GM19455 (cell line): Measurements from ENCODE around the gene RIT1.
A peak's percentile ranks its signal among the peaks of the same experiment; 100 is the strongest.

ENCODE experiments used
- ATAC-seq: cut with Tn5 transposase; IDR thresholded peaks from one replicate; pipeline ENCODE4 v1.9.1; 2021; ENCODE audit not compliant: unreplicated experiment

Gene RIT1

DNA sequence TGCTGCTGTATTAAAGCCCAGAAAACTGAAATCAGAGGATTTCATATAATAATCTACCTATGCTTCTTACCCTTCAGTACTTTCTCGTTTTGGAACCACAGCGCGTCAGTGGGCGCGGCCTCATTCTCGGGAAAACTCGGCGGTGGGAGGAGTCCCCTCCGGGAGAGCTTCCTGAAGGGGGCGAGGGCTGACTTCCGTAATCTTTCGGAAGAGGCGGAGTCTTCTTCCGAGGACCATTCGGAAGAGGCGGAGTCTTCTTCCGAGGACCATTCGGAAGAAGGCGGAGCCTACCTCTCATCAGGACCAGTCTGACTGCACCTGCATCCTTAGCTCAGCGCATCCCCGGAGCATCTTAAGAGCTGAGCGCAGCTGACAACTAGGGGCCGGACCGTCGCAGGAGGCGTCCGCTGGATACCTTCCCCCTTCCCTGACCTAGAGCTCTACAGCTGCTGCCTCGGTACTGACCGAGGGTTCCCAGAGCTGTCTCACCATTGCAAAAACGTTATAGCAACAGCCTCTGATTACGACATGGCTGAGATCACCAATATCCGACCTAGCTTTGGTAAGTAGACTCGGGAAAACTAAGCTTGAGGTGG lies 51.8 kb downstream of the RIT1 start, which contains the start of gene SYT11:
Gene SYT11 (plus strand): TSS at position 334 of the 596 bp plus-strand sequence. CDS start 195 bp downstream, at position 529.
- peak; percentile 49 for ATAC-seq

DNA sequence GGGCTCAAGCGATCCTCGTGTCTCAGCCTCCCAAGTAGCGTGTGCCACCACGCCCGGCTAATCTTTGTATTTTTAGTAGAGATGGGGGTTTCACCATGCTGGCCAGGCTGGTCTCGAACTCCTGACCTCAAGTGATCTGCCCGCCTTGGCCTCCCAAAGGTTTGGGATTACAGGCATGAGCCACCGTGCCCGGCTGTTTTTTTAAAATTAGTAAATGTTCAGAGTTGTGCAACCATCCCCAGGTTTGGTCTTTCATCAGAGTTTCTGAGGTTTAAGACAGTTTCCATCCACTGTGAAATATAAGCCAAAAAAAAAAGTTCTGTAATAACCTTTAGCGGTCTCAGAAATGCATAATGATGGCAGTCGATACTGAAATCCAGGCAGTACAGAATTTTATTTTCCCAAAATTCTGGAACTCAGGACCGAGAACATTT lies 52.3 kb downstream of the RIT1 start:
- ATAC-seq, result peak; percentile 10

DNA sequence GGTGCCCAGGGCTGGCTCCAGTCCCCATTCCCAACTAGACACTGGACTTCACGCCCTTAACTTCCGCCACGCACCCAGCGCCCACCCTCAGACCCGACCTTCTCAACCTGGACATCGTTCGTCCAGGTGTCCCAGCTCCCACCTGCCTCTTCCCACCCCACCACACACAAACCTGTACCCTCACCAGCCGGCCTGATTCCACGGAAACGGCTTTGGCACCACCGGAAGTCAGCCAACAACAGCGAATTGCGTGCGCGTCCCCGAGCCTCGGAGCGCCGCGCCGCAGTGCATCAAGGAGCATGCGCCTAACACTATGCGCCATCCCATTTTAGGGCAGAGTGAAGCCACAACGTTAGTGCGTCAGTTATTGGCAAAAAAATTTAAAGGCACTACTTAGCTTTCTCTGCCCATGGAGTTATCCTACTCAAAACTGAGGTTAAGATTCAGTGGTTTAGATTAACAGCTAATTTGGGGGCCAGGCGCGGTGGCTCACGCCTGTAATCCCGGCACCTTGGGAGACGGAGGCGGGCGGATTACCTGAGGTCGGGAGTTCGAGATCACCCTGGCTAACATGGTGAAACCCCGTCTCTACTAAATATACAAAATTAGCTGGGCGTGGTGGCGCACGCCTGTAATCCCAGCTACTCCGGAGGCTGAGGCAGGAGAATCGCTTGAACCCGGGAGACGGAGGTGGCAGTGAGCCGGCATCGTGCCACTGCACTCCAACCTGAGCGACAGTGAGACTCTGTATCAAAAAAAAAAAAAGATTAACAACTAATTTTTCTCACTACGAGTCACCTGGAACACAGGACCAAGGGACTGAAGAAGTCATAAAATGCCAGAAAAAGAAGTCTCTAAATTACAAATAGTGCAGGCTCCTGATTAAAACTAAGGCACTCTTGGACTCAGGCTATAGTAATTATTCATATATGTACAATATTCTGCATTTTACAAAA lies 53.9 kb downstream of the RIT1 start, which contains the start of gene GON4L:
Gene GON4L (minus strand): TSS at position 240 of the 956 bp plus-strand sequence. CDS start 3,434 bp downstream, outside the sequence.
- ATAC-seq, result peak; percentile 49

- ATAC-seq, result no peak
These were observed 54.7 kb downstream of the RIT1 start for GRCh38 chr1:155856257-155856974.

GRCh38 chr1:155850345-155850744 lies 60.8 kb downstream of the RIT1 start:
- no peak for ATAC-seq

DNA sequence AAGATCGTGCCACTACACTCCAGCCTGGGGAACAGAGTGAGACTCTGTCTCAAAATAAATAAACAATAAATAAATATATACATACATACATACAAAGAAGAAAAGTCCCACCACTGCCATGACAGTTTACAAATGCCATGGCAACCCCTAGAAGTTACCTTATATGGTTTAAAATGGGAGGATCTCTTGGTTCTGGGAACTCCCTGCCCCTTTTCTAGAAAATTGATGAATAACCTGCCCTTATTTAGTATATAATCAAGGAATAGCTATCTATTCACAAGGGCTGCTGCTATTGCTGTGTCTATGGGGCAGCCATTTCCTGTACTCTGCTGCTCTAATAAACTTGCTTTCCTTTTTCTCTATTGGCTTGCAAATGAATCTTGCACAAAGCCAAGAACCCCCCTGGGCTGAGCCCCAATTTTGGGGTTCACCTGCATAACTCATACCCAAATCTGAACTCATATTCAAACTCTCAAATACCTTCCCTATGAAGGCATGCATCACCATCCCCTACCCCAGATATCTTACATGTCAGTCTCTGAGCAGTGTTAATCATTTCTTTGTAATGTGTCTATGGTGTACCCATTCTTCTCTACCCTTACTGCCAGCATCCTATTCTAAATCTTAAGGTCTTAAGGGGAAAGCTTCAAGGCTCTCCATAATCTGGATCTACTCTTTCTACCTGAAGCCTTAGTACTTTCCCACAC lies 63.2 kb downstream of the RIT1 start:
- ATAC-seq, result no peak
